IMR-90 (cell line): Measurements from ENCODE around the gene STAT5B. TPM values are rescaled to one million over a fixed set of nuclear protein-coding genes. Genes with fewer than 3 reads are reported as not detected.

ENCODE experiments used
- ATAC-seq: fragments of 200-7000 bp; cut with Tn5 transposase; 2 replicates; pipeline ENCODE4 v1.9.1; 2020; ENCODE audit warnings: low read depth, mild to moderate bottlenecking, moderate library complexity
- BruUV-seq: library from RNA; stranded (reverse); fragments of 400-500 nt; replicated peaks from 2 replicates; lab custom pipeline; 2021; lab: Mats Ljungman, UMichigan
- CTCF ChIA-PET: fragments of 300-600 bp; formaldehyde crosslinking; extraction: SDS; loops from one replicate; lab custom pipeline; 2021; ENCODE audit warnings: antibody characterized with exemption; lab: Yijun Ruan, JAX
- POLR2A ChIA-PET: fragments of 300-600 bp; sonication (Branson Sonifier 250); formaldehyde crosslinking; loops from one replicate; lab custom pipeline; 2022; ENCODE audit warnings: antibody characterized with exemption; ENCODE audit not compliant: unreplicated experiment; lab: Charles Lee
- DNase-seq: peaks from one replicate; pipeline ENCODE4 v3.0.0; 2013
- H2AFZ ChIP-seq: replicated peaks from 2 replicates; pipeline ENCODE3; 2013; ENCODE audit warnings: low read length, mild to moderate bottlenecking; ENCODE audit not compliant: poor library complexity
- H2AK5ac ChIP-seq: 2 replicates; pipeline ENCODE4 v1.6.1; 2013; ENCODE audit warnings: low read depth, low read length, inconsistent platforms
- H2AK9ac ChIP-seq: replicated peaks from 2 replicates; pipeline ENCODE3; 2013; ENCODE audit warnings: mild to moderate bottlenecking, low read depth, low read length, moderate library complexity; ENCODE audit not compliant: poor library complexity
- H2BK120ac ChIP-seq: 2 replicates; pipeline ENCODE4 v1.6.1; 2013; ENCODE audit warnings: low read depth, low read length, inconsistent platforms
- H2BK15ac ChIP-seq: 3 replicates; pipeline ENCODE4 v1.6.1; 2013; ENCODE audit warnings: low read depth, low read length, inconsistent platforms
- H2BK20ac ChIP-seq: 2 replicates; pipeline ENCODE4 v1.6.1; 2013; ENCODE audit warnings: low read depth, mild to moderate bottlenecking, inconsistent platforms, low read length, moderate library complexity
- H2BK5ac ChIP-seq: 2 replicates; pipeline ENCODE4 v1.6.1; 2013; ENCODE audit warnings: mild to moderate bottlenecking, low read depth, low read length, inconsistent platforms; ENCODE audit not compliant: poor library complexity, severe bottlenecking
- H3K14ac ChIP-seq: replicated peaks from 2 replicates; pipeline ENCODE4 v1.6.1; 2013; ENCODE audit warnings: low read depth, low read length, inconsistent platforms
- H3K18ac ChIP-seq: 2 replicates; pipeline ENCODE4 v1.6.1; 2013; ENCODE audit warnings: low read depth, low read length, control low read depth
- H3K23ac ChIP-seq: 2 replicates; pipeline ENCODE4 v1.6.1; 2013; ENCODE audit warnings: low read depth, low read length, inconsistent platforms
- H3K27ac ChIP-seq: 2 replicates; pipeline ENCODE4 v1.5.1; 2013; ENCODE audit warnings: mild to moderate bottlenecking, control low read depth, low read length; ENCODE audit not compliant: insufficient read depth
- H3K27me3 ChIP-seq: 2 replicates; pipeline ENCODE4 v1.6.1; 2013; ENCODE audit warnings: low read length; ENCODE audit not compliant: control insufficient read depth, insufficient read depth
- H3K36me3 ChIP-seq: 2 replicates; pipeline ENCODE4 v1.6.1; 2013; ENCODE audit warnings: low read length, mixed read lengths; ENCODE audit not compliant: control insufficient read depth, insufficient read depth
- H3K4ac ChIP-seq: 2 replicates; pipeline ENCODE4 v1.6.1; 2013; ENCODE audit warnings: low read depth, low read length, inconsistent platforms
- H3K4me1 ChIP-seq: 2 replicates; pipeline ENCODE4 v1.6.1; 2013; ENCODE audit warnings: low read length, mixed read lengths; ENCODE audit not compliant: control insufficient read depth, insufficient read depth
- H3K4me2 ChIP-seq: 2 replicates; pipeline ENCODE4 v1.6.1; 2013; ENCODE audit warnings: low read depth, mild to moderate bottlenecking, control low read depth, low read length, moderate library complexity
- H3K4me3 ChIP-seq: 2 replicates; pipeline ENCODE4 v1.5.1; 2013; ENCODE audit warnings: low read depth, mild to moderate bottlenecking, control low read depth, low read length, moderate library complexity; ENCODE audit not compliant: insufficient read depth
- H3K56ac ChIP-seq: 2 replicates; pipeline ENCODE4 v1.6.1; 2013; ENCODE audit warnings: low read length, inconsistent platforms; ENCODE audit not compliant: insufficient read depth; ENCODE audit errors: extremely low read depth
- H3K79me1 ChIP-seq, 2 experiments: 2 replicates each; pipeline ENCODE4 v1.6.1; 2013; ENCODE audit warnings: low read length in 2 of 2, inconsistent platforms in 1 of 2, low read depth in 1 of 2
- H3K9ac ChIP-seq: 2 replicates; pipeline ENCODE4 v1.6.1; 2013; ENCODE audit warnings: low read depth, low read length, control low read depth
- H3K9me1 ChIP-seq: 2 replicates; pipeline ENCODE4 v1.6.1; 2013; ENCODE audit warnings: low read length, inconsistent platforms; ENCODE audit not compliant: insufficient read depth
- H3K9me3 ChIP-seq: 2 replicates; pipeline ENCODE4 v1.6.1; 2013; ENCODE audit warnings: low read length; ENCODE audit not compliant: control insufficient read depth, insufficient read depth
- H4K20me1 ChIP-seq: 2 replicates; pipeline ENCODE4 v1.6.1; 2013; ENCODE audit warnings: low read length, inconsistent platforms; ENCODE audit not compliant: insufficient read depth
- H4K5ac ChIP-seq: 2 replicates; pipeline ENCODE4 v1.6.1; 2013; ENCODE audit warnings: mild to moderate bottlenecking, low read depth, low read length, control low read depth
- H4K8ac ChIP-seq, 2 experiments: 2 replicates each; pipeline ENCODE4 v1.6.1; 2013; ENCODE audit warnings: low read depth in 2 of 2, low read length in 2 of 2, control low read depth in 1 of 2, inconsistent platforms in 1 of 2
- H4K91ac ChIP-seq: 2 replicates; pipeline ENCODE4 v1.6.1; 2013; ENCODE audit warnings: low read depth, low read length, inconsistent platforms; ENCODE audit not compliant: insufficient read depth
- BHLHE40 ChIP-seq: fragments of 150-350 bp; IDR thresholded peaks from 2 replicates; pipeline ENCODE4 v1.6.1; 2016; ENCODE audit warnings: mild to moderate bottlenecking, low read depth, low read length
- CEBPB ChIP-seq: IDR thresholded peaks from 2 replicates; pipeline ENCODE4 v1.6.1; 2012; ENCODE audit warnings: low read depth, low read length, improper control_type of control experiment
- CHD1 ChIP-seq: IDR thresholded peaks from 2 replicates; pipeline ENCODE4 v1.6.1; 2012; ENCODE audit warnings: low read depth, low read length, improper control_type of control experiment
- CTCF ChIP-seq: conservative IDR thresholded peaks from 2 replicates; pipeline ENCODE4 v1.5.1; 2012; ENCODE audit warnings: mild to moderate bottlenecking, low read depth, low read length, improper control_type of control experiment
- ELK1 ChIP-seq: fragments of 150-350 bp; IDR thresholded peaks from 2 replicates; pipeline ENCODE4 v1.6.1; 2016; ENCODE audit warnings: low read depth, mild to moderate bottlenecking, low read length, moderate library complexity, borderline replicate concordance
- FOS ChIP-seq: fragments of 150-350 bp; IDR thresholded peaks from 2 replicates; pipeline ENCODE4 v1.6.1; 2016; ENCODE audit warnings: low read depth, low read length
- MAFK ChIP-seq: IDR thresholded peaks from 2 replicates; pipeline ENCODE4 v1.6.1; 2012; ENCODE audit warnings: low read depth, low read length, improper control_type of control experiment
- MAZ ChIP-seq: IDR thresholded peaks from 2 replicates; pipeline ENCODE4 v1.6.1; 2012; ENCODE audit warnings: low read depth, mild to moderate bottlenecking, low read length, improper control_type of control experiment, moderate library complexity, borderline replicate concordance
- MXI1 ChIP-seq: IDR thresholded peaks from 2 replicates; pipeline ENCODE4 v1.6.1; 2012; ENCODE audit warnings: low read depth, mild to moderate bottlenecking, low read length, moderate library complexity, borderline replicate concordance
- NFE2L2 ChIP-seq: fragments of 150-350 bp; IDR thresholded peaks from 2 replicates; pipeline ENCODE4 v1.6.1; 2016; ENCODE audit warnings: low read depth, mild to moderate bottlenecking, low read length
- POLR2A ChIP-seq: IDR thresholded peaks from 2 replicates; pipeline ENCODE4 v1.6.1; 2012; ENCODE audit warnings: mild to moderate bottlenecking, low read depth, low read length
- RAD21 ChIP-seq: IDR thresholded peaks from 2 replicates; pipeline ENCODE4 v1.6.1; 2012; ENCODE audit warnings: low read length, improper control_type of control experiment
- SMC3 ChIP-seq: fragments of 150-350 bp; IDR thresholded peaks from 2 replicates; pipeline ENCODE4 v1.6.1; 2016; ENCODE audit warnings: low read depth, mild to moderate bottlenecking, antibody characterized with exemption, low read length, moderate library complexity
- USF2 ChIP-seq: fragments of 150-350 bp; IDR thresholded peaks from 2 replicates; pipeline ENCODE4 v1.6.1; 2017; ENCODE audit warnings: mild to moderate bottlenecking, antibody characterized with exemption, low read length, low read depth
- WGBS, 2 experiments: methylation state at CpG; one replicate each; pipeline versions ENCODE4 v1.1.5 to v1.1.7; 2013; ENCODE audit warnings: missing lambda C conversion rate in 2 of 2; ENCODE audit not compliant: insufficient read length in 1 of 2; ENCODE audit errors: extremely low coverage in 2 of 2; 5-methylcytosine and 5-hydroxymethylcytosine counted together
- dilution Hi-C: fragments of 300-500 bp; cut with HindIII; formaldehyde crosslinking; loops from one replicate; pipeline ENCODE4 v1.14.3; 2018; ENCODE audit warnings: low sequenced_read_pairs; ENCODE audit not compliant: unreplicated experiment
- in situ Hi-C: fragments of 300-500 bp; cut with MboI; formaldehyde crosslinking; loops from 3 replicates; pipeline ENCODE4 v1.14.3; 2019; ENCODE audit warnings: low sequenced_read_pairs, inconsistent platforms, mixed read lengths
- intact Hi-C: fragments of 100-400 bp; cut with micrococcal nuclease; formaldehyde crosslinking; loops from 2 replicates; pipeline ENCODE4 v1.10.0; 2022
- polyA plus RNA-seq, 3 experiments: library from polyadenylated mRNA; depleted of rRNA; stranded (reverse); fragments of >200 nt; gene quantifications; 2 replicates each; pipeline ENCODE4 v1.2.3, GENCODE V29; 2012; ENCODE audit warnings: low replicate concordance in 1 of 3
- total RNA-seq: library from RNA; depleted of rRNA; stranded (reverse); fragments of >200 nt; gene quantifications from 2 replicates; pipeline ENCODE4 v1.2.3, GENCODE V29; 2012

Gene STAT5B
- total and polyA plus RNA-seq, 2 of the 4 experiments (the other 2 are of a cell fraction), result 24.4 to 29.6 TPM

- Histone ChIP-seq H3K18ac (no peak overlapping the region), H3K36me3 (peaks cover 37% of the 10 kb centered on the region), H3K9me3 (no peaks in the 10 kb centered on the region), H3K56ac (no peak overlapping the region), H3K4me2 (no peak overlapping the region), H2BK5ac (peak overlapping the region; percentile 91), H3K4me3 (no peak overlapping the region), H4K91ac (no peak overlapping the region; the same call in 1 of the 2 replicates), H3K23ac (no peak overlapping the region), H3K4me1 (no peaks in the 10 kb centered on the region), H2BK15ac (no peak overlapping the region), H2BK20ac (no peak overlapping the region), H3K9me1 (no peaks in the 10 kb centered on the region), H4K20me1 (peaks cover 7% of the 10 kb centered on the region; the same call in 1 of the 2 replicates), H2AFZ (peak overlapping the region; percentile 21), H2AK9ac (peak overlapping the region; percentile 55), H2AK5ac (peak overlapping the region; percentile 66; the same call in 1 of the 2 replicates), H4K5ac (peak overlapping the region; percentile 11; the same call in 1 of the 2 replicates), H3K27me3 (no peaks in the 10 kb centered on the region), H3K4ac (peak overlapping the region; percentile 64), H3K79me1 (peaks cover 17 to 34% of the 10 kb centered on the region in 2 experiments), H4K8ac (peak overlapping the region in 1 of 2 experiments; percentile 47; a peak in 1 of 4 replicates), H3K27ac (no peak overlapping the region), H3K14ac (no peak overlapping the region), H2BK120ac (no peak overlapping the region), H3K9ac (no peak overlapping the region)
- intact Hi-C loops, result loop anchor here (2.0 to 5.0 kb wide), 3 partner anchors 55 to 305 kb away; partner anchors contain the start of gene STAT5B
- ChIA-PET POLR2A (no interaction called here), CTCF (interaction anchor here (0.6 to 1.3 kb wide), 10 partner anchors 8 to 305 kb away, joined by 3 to 8 read pairs (median 4); no protein-coding TSS in a partner anchor)
- WGBS, 2 experiments, result no CpG with 5 or more reads among the region's 3 CpGs
- in situ Hi-C loops, result loop anchor here (10.0 kb wide), 1 partner anchor 303 kb away; no protein-coding TSS in a partner anchor
- DNase-seq (peak; percentile 58), ATAC-seq (peak; percentile 97)
- no TSS peak for BruUV-seq
- dilution Hi-C loops, result no loop called here
- TF ChIP-seq NFE2L2 (no peak), CEBPB (no peak), USF2 (no peak), FOS (no peak), CTCF (peak; percentile 77), MAZ (no peak), POLR2A (no peak), RAD21 (peak; percentile 81), ELK1 (no peak), SMC3 (peak; percentile 76), BHLHE40 (no peak), MAFK (no peak), CHD1 (no peak), MXI1 (no peak)
These were observed 54.1 kb downstream of the STAT5B start for GRCh38 chr17:42221886-42222745.
